Activated CD4-positive, alpha-beta T cell treated with anti-CD3 and anti-CD28 coated beads for 1 hour (primary cell): ENCODE measurements around the gene TOGARAM1.

Experiments used
- DNase-seq: peaks from one replicate; pipeline ENCODE4 v3.0.0-alpha.2; 2020

Gene TOGARAM1, protein sequence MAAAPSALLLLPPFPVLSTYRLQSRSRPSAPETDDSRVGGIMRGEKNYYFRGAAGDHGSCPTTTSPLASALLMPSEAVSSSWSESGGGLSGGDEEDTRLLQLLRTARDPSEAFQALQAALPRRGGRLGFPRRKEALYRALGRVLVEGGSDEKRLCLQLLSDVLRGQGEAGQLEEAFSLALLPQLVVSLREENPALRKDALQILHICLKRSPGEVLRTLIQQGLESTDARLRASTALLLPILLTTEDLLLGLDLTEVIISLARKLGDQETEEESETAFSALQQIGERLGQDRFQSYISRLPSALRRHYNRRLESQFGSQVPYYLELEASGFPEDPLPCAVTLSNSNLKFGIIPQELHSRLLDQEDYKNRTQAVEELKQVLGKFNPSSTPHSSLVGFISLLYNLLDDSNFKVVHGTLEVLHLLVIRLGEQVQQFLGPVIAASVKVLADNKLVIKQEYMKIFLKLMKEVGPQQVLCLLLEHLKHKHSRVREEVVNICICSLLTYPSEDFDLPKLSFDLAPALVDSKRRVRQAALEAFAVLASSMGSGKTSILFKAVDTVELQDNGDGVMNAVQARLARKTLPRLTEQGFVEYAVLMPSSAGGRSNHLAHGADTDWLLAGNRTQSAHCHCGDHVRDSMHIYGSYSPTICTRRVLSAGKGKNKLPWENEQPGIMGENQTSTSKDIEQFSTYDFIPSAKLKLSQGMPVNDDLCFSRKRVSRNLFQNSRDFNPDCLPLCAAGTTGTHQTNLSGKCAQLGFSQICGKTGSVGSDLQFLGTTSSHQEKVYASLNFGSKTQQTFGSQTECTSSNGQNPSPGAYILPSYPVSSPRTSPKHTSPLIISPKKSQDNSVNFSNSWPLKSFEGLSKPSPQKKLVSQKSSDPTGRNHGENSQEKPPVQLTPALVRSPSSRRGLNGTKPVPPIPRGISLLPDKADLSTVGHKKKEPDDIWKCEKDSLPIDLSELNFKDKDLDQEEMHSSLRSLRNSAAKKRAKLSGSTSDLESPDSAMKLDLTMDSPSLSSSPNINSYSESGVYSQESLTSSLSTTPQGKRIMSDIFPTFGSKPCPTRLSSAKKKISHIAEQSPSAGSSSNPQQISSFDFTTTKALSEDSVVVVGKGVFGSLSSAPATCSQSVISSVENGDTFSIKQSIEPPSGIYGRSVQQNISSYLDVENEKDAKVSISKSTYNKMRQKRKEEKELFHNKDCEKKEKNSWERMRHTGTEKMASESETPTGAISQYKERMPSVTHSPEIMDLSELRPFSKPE (N-terminal part only)

GRCh38 chr14:44961554-44962333, at the start of gene TOGARAM1, which contains the start of gene KLHL28:
TSS of gene TOGARAM1 (plus strand) at chr14:44962190. CDS start at chr14:44962422, 232 bp downstream.
TSS of gene KLHL28 (minus strand) at chr14:44961947. CDS start at chr14:44945928, 16,019 bp downstream.
- peak; percentile 94 for DNase-seq

DNA sequence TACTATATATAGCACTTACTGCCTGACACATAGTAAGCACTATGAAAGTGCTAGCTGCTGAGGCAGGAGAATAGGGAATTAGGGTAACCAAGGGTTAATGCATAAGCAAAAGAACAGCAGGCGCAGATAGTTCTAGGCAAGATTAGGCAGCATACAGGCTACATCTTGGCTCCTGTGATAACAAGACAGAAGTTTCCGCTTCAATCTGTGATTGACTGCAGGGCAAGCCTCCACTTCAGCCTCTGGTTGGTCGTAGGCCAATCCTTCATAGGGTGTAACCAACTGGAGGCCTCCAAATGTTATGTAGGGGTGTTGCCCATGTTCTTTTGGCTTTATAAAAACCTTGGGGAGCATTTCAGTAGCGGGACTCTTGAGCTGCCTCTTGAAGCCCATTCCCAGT, 47.1 kb upstream of the TOGARAM1 start:
- DNase-seq: no peak

- DNase-seq: no peak
Observed at GRCh38 chr14:44928793-44929192, 33.2 kb upstream of the TOGARAM1 start.

DNA sequence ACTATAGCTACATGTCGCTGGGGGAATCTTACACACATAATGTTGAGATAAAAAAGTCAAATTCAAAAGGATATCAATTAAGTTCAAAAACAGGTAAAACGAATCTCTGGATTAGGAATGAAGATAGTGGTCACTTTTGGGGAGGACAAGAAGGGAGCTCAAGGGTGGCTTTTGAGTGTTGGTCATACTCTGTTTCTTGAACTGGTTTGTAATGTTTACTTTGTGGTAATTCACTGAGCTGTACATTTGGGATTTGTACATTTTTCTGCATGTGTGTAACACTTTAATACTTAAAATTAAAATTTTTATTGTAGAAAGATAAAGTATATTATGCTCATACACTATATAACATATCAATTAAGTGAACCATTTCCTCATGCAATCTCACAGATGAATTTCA, 26.8 kb upstream of the TOGARAM1 start:
- no peak for DNase-seq

DNA sequence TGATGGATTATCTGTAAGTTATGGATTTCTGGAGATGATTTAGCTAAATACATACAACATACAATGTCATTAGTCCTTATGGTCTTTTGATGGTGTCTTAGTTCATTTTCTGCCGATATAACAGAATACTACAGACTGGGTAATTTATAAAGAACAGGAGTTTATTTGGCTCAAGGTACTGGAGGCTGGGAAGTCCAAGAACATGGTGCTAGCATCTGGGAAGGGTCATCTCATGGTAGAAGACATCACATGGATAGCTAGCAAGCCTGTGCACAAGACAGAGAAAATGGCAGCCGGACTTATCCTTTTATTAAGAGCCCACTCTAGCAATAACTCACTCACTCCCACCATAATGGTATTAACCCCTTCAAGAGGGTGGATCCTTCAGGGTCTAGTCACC, 24.4 kb upstream of the TOGARAM1 start:
- no peak for DNase-seq

DNA sequence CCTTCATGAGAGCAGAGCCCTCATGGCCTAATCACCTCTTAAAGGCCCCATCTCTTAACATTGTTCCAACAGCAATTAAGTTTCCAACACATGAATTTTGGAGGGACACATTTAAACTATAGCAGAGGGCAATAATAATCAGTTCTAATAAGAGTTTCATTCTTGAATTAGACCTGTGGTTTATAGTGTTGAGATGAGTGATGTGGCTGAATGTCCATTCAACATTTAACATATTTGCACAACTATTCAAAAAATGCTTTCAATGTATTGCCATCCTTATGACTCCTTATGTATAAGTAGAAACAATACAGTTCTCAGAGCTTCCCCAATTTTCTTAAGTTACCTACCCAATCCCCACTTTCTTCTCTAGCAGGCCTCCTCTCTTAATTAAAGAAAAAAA, 21.8 kb upstream of the TOGARAM1 start:
- DNase-seq: no peak

DNA sequence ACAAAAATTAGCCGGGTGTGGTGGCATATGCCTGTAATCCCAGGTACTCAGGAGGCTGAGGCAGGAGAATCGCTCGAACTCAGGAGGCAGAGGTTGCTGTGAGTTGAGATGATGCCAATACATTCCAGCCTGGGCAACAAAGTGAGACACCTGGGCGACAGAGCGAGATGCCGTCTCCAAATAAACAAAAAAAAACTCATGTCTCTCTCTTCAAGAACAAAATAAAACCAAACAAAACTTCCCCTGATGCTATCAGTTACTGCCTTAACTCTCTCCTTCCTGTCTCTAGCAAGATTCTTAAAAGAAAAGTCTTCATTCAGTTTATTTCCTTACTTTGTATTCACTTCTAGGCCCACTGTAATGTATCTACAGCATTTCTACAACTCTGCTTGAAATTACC, 21.0 kb upstream of the TOGARAM1 start:
- DNase-seq: no peak

DNA sequence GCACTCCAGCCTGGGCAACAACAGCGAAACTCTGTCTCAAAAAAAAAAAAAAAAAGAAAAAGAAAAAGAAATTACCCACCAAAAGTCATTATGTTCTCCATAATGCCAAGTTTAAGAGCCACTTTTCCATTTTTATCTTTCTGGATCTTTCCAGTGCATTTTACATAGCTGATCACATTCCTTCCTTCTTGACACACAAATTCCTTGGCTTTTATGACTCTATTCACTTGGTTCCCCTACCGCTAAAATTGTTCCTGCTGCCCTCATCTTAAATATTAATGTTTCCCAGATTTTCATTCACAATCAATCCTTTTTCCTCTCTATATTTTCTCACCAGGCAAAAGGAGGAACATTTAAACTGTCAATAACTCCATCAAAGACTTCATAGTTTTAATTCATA, 20.4 kb upstream of the TOGARAM1 start:
- no peak for DNase-seq

GRCh38 chr14:44942436-44942835, 19.6 kb upstream of the TOGARAM1 start:
- no peak for DNase-seq

- no peak for DNase-seq
Observed at GRCh38 chr14:44944107-44944506, 17.9 kb upstream of the TOGARAM1 start.

- no peak for DNase-seq
Observed at GRCh38 chr14:44945264-44945663, 16.7 kb upstream of the TOGARAM1 start.

GRCh38 chr14:44951051-44951450, 10.9 kb upstream of the TOGARAM1 start:
- no peak for DNase-seq

GRCh38 chr14:44952391-44953110, 9.4 kb upstream of the TOGARAM1 start:
- DNase-seq: no peak

DNA sequence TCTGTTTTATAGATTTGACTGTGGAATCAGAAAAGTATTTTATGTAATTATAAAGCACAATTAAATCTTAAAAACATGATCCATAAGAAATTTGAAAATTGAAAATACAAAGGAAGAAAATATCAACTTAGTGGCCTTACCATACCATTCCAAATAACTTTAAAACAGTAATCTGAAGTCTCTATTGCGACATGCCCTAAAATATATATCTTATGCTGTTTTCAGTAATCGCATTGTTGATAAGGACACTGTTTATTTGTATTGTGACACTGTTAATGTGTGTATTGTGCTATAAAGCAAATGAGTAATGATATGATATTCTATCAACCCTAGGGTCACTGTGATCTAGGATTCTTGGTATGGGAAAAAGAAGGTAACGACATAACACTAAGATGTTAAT, 7.2 kb upstream of the TOGARAM1 start:
- DNase-seq: no peak

DNA sequence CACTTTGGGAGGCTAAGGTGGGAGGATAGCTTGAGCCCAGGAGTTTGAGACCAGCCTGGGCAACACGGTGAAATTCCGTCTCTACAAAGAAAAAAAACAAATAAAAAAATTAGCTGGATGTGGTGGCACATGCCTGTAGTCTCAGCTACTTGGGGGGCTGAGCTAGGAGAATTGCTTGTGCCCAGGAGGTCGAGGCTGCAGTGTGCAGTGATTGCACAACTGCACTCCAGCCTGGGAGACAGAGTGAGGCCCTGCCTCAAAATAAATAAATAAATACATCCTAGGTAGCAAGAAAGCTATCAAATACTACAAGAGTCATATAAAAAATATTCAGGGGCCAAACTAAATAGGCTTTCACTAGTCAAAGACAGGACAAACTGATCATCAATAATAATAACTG, 6.5 kb upstream of the TOGARAM1 start:
- no peak for DNase-seq

DNA sequence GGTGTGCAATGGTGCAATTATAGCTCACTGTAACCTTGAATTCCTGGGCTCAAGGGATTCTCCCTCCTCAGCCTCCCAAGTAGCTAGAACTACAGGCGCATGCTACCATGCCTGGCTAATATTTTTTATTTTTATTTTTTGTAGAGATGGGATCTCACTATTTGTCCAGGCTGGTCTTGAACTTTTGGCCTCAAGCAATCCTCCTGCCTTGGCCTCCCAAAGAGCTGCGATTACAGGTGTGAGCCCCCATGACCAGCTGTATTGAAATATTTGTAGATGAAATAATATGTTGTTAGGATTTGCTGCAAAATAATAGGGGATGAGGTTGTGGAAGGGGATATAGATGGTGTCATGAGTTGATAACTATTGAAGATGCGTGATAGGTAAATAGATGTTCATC, 5.1 kb upstream of the TOGARAM1 start:
- no peak for DNase-seq

GRCh38 chr14:44959538-44959937, 2.5 kb upstream of the TOGARAM1 start:
- no peak for DNase-seq

DNA sequence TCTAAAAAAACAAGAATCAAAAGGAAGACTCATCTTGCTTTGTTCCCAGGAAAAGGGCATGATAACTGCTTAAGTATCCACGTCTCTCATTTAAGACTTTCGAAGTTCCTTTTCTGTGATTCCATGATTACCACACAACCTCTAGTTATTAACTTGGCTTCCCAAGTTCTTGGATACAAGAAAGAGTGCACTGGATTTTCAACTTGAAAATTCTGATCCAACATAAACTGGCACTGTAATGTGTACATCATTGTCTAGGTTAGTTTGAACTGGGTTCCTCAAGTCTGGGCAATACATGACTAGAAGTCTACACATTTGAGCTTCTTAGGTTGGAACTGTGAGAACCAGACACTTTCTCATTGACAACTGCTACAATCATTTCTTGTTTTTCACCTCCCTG, 1.8 kb upstream of the TOGARAM1 start:
- no peak for DNase-seq

DNA sequence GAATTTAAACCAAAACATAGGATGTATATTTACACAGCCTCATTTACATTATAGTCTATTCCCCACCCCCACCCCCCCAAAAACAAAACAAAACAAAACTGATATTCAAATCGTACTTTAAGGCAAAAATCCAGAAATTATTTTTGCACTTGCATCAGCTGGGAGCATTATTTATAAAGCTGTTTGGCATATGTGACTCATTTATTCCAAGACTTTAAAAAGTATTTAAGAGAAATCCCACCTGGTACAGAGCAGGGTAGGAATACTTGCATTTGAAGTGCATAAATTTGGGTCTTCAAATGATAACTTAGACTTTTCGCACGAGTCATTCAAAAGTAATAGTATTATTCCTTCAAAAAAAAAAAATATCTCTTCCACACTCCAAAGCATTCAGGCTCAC, 1.3 kb upstream of the TOGARAM1 start:
- no peak for DNase-seq

DNA sequence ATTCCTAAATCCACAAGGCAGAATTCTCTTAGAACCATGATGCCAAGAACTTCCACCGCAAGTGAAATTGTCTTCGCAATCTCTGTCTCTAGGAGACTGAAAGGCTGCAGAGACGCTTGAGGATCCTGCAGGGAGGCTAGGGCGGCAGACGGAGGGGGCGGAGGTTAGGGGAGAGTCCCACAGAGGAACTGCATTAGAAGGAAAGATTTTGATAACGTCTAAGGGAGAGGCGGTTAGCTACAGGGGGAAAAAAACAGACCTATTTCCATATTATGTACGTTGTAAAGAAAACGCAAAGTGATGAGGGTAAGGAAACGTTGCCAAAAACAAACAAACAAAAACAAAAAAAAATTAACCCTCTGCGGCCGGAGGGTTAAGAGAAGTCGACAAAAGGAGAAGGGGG, 838 bp upstream of the TOGARAM1 start:
- DNase-seq: peak; percentile 28

DNA sequence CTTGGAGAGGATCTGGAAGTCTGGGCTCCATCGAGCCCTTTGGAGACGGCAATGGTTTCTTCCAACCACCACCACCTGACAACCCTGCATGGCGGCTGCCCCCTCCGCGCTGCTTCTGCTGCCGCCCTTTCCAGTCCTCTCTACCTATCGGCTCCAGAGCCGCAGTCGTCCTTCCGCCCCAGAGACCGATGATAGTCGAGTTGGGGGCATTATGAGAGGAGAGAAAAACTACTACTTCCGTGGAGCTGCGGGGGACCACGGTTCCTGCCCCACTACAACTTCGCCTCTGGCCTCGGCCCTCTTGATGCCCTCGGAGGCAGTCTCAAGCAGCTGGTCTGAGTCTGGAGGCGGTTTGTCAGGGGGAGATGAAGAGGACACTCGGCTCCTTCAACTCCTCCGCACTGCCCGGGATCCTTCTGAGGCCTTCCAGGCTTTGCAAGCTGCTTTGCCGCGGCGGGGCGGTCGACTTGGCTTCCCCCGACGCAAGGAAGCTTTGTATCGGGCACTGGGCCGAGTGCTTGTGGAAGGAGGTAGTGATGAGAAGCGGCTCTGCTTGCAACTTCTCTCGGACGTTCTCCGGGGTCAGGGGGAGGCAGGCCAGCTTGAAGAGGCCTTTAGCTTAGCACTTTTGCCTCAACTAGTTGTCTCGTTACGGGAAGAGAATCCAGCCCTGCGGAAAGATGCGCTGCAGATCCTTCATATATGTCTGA, 499 bp downstream of the TOGARAM1 start:
- no peak for DNase-seq
